ENCODE results near the gene POLR2F.

Gene POLR2F

GRCh38 chr22:37968452-37969251 lies 15.2 kb downstream of the POLR2F start:
- Histone ChIP-seq H3K4me1 (peaks cover 0 to 22% (median 13%) of the 10 kb centered on the region in 4 donors), H3K27me3 (no peaks in the 10 kb centered on the region), H3K9me3 (no peaks in the 10 kb centered on the region), H3K4me3 (no peak overlapping the region), H3K27ac (no peak overlapping the region), H3K36me3 (peaks cover 21 to 63% (median 35%) of the 10 kb centered on the region in 3 donors)
- DNase-seq, result no peak
- intact Hi-C loops (cut with DNase I; ENCODE audit: low total_unique reads), result loop anchor here (5.0 kb wide), 1 partner anchor 151 kb away; no protein-coding TSS in a partner anchor
- no peak for TF ChIP-seq CTCF (IDR thresholded peaks at IDR 0.05)

DNA sequence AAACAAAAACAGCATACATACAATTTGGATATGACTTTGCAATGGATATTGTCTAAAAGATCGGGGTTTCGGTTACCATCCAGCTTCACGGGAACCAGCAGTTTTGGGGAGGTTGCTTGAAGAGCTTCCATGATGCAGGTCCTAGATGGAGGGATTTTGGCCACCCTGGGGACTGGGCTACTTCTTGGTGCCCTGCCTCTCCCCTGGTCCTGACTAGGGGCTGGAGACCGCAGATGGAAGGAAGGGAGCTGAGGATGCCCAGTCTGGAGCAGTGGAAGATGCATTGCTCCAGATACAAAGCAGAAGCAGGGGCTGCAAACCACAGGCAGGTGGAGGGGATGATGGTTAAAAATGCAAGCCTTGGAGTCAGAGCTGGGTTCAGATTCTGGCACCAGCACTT lies 17.4 kb downstream of the POLR2F start:
- peaks cover 19 to 72% (median 35%) of the 10 kb centered on the region in 3 donors for H3K36me3 ChIP-seq

DNA sequence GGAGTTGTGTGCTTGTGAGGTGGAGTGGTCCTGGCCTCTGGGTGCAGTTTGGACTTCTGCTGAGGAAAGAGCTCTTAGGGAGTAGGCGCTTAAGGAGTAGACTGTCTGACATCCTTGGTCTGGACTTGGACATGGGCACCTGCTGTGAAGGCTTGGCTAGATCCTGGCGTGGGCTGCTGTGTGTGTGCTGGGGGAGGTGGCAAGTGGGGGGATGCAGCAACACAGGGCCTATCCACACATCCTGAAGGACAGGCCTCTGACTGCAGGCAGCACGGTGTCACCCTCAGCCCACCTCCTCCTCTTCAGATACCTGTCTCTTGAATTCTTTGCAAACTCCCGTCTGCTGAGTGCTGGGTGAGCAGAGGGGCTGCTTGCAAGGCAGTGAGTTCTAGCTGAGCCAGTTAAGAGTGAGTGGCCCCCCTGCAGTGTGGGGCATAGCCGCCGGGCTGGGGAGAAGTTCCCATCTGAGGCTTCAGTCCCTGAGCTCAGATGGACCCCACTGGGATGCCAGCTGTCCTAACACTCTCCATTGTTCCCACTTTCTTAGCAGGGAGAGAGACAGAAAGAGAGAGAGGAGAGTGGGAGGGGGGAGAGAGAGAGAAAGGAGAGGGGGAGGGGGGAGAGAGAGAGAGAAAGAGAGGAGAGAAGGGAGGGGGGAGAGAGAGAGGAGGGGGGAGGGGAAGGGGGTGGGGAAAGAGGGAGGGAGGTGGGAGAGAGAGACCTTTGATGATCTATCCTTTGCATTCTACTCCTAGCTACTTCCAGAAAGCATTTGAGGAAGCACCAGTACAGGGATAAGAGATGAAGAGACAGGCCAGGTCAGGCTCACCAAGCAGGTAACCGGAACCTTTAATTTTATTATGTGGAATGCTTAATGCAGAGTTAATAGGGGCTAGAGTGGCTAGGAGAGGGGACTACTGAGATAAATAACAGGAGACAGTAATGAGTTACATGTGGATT lies 18.3 kb downstream of the POLR2F start:
- no peaks in the 10 kb centered on the region for H3K27me3 ChIP-seq
- no peak overlapping the region for H3K27ac ChIP-seq
- H3K4me1 ChIP-seq, result peaks cover 0 to under 1% (median 0%) of the 10 kb centered on the region in 4 donors
- intact Hi-C loops (cut with DNase I; ENCODE audit: low total_unique reads), result no loop called here
- H3K9me3 ChIP-seq, result no peaks in the 10 kb centered on the region
- H3K36me3 ChIP-seq, result peaks cover 18 to 73% (median 38%) of the 10 kb centered on the region in 3 donors
- no peak overlapping the region for H3K4me3 ChIP-seq
- no peak for DNase-seq
- TF ChIP-seq CTCF (IDR thresholded peaks at IDR 0.05), result no peak

More for the DNA sequence above, 17.4 kb downstream of the POLR2F start:
- Histone ChIP-seq H3K4me3 (no peak overlapping the region), H3K4me1 (peaks cover 0 to 9% (median 5%) of the 10 kb centered on the region in 4 donors), H3K27me3 (no peaks in the 10 kb centered on the region), H3K9me3 (no peaks in the 10 kb centered on the region), H3K27ac (no peak overlapping the region)
- no peak for TF ChIP-seq CTCF (IDR thresholded peaks at IDR 0.05)
- no peak for DNase-seq
- intact Hi-C loops (cut with DNase I; ENCODE audit: low total_unique reads), result no loop called here

DNA sequence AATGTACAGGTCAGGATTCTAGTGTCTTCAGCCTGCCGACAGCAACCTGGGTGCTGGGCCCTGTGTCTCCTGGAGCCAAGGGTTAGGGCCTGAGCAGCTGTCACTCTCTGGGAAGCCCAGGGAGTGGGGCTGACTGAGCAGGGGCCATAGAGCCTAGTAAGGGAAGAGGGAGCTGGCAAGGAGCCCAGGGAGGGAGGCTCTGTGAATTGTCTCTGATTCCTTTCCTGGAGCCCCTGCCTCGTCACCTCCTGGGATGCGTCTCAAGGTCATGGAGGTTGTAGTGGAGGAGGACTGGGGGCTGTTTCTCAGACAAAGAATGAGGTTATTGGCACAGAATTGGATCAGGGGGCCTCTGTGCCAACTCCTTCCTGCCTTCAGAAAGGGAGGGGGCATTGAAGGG lies 19.0 kb downstream of the POLR2F start:
- no peaks in the 10 kb centered on the region for H3K4me1 ChIP-seq
- no peak for TF ChIP-seq CTCF (IDR thresholded peaks at IDR 0.05)
- no peak overlapping the region for H3K4me3 ChIP-seq
- H3K9me3 ChIP-seq, result no peaks in the 10 kb centered on the region
- intact Hi-C loops (cut with DNase I; ENCODE audit: low total_unique reads), result no loop called here
- peaks cover 11 to 73% (median 30%) of the 10 kb centered on the region in 3 donors for H3K36me3 ChIP-seq
- DNase-seq, result no peak
- H3K27me3 ChIP-seq, result no peaks in the 10 kb centered on the region
- no peak overlapping the region for H3K27ac ChIP-seq

DNA sequence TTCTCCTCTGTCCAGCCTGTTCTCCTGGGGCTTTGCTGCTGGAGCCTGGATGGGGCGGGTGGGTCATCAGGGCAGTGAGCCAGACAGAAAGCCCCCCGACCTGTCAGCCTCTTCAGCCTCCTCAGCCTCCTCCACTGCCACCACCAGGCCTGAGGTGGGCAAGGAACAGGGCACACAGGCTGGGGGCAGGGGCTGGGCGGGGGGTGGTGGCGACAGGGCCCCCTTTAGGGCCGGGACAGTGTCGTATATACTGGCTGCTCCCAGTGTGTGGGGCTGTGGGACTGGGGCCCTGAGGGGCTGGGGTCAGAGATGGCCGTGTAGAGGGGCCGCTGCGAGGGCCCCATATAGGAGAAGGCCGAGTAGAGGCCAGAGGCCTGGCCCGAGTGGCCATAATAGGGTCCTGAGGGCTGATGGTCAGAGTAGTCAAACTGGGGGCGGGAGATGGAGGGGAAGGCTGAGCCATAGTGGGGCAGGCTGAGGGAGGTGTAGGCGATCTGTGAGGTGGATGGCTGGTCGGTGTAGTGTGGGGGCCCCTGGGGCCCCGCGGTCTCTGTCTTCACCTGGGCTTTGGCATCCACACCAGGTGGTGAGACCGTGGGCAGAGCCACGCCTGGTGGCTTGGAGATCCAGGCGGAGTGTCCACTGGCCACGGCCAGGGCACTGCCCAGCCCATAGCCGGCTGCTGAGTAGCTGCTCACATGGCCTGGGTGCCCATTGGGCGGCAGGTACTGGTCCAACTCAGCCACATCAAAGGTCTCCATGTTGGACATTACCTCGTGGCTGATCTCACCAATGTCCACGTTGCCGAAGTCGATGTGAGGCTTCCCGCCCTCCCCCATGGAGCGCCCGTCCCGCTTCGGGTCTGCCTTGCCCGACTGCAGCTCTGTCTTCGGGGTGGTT lies 20.0 kb downstream of the POLR2F start:
- intact Hi-C loops (cut with DNase I; ENCODE audit: low total_unique reads), result no loop called here
- TF ChIP-seq CTCF (IDR thresholded peaks at IDR 0.05), result no peak
- H3K4me1 ChIP-seq, result no peaks in the 10 kb centered on the region

More for the DNA sequence above, 20.0 kb downstream of the POLR2F start:
- no peaks in the 10 kb centered on the region for H3K27me3 ChIP-seq
- peaks cover under 1 to 73% (median 22%) of the 10 kb centered on the region in 3 donors for H3K36me3 ChIP-seq
- no peak overlapping the region for H3K27ac ChIP-seq
- no peak overlapping the region for H3K4me3 ChIP-seq
- no peak for DNase-seq
- no peaks in the 10 kb centered on the region for H3K9me3 ChIP-seq

Data from tibial artery (tissue), 4 donors.